Activated CD4-positive, alpha-beta T cell treated with anti-CD3 and anti-CD28 coated beads for 24 hours (primary cell): Measurements from ENCODE around the gene TIAL1.
"Not testable (repeated sequence)": the region's sequence is repeated elsewhere in the genome, so short reads cannot be mapped to it uniquely, and the experiment has no call there.

ENCODE experiments used
- DNase-seq, 2 donors: peaks; one replicate each; pipeline ENCODE4 v3.0.0-alpha.2; 2020; ENCODE audit warnings: low read depth in 2 of 2

Gene TIAL1

GRCh38 chr10:119596537-119597404 is at the start of gene TIAL1:
TIAL1 (minus strand) TSS chr10:119596964; CDS start chr10:119596465, 499 bp downstream.
- DNase-seq, result peak; percentile 87 to 91

- no peak for DNase-seq
Measured at GRCh38 chr10:119644994-119645393, 48.2 kb upstream of the TIAL1 start.

- DNase-seq, result no peak
Measured at GRCh38 chr10:119644205-119644814, 47.5 kb upstream of the TIAL1 start.

- no peak for DNase-seq
Measured at GRCh38 chr10:119643306-119644204, 46.8 kb upstream of the TIAL1 start.

- no peak for DNase-seq
Measured at GRCh38 chr10:119642556-119643111, 45.9 kb upstream of the TIAL1 start.

GRCh38 chr10:119640875-119641526 is 44.2 kb upstream of the TIAL1 start:
- no peak for DNase-seq

GRCh38 chr10:119640384-119640783 is 43.6 kb upstream of the TIAL1 start:
- no peak for DNase-seq

- DNase-seq, result no peak
Measured at GRCh38 chr10:119638982-119639381, 42.2 kb upstream of the TIAL1 start.

GRCh38 chr10:119637631-119638030 is 40.9 kb upstream of the TIAL1 start:
- DNase-seq, result no peak

- no peak for DNase-seq
Measured at GRCh38 chr10:119634219-119634544, 37.4 kb upstream of the TIAL1 start.

GRCh38 chr10:119633538-119634218 is 36.9 kb upstream of the TIAL1 start:
- DNase-seq, result no peak

- no peak for DNase-seq
Measured at GRCh38 chr10:119630300-119630699, 33.5 kb upstream of the TIAL1 start.

GRCh38 chr10:119625570-119626280 is 29.0 kb upstream of the TIAL1 start:
- no peak for DNase-seq

- no peak for DNase-seq
Measured at GRCh38 chr10:119621078-119621384, 24.3 kb upstream of the TIAL1 start.

- no peak for DNase-seq
Measured at GRCh38 chr10:119620241-119621077, 23.7 kb upstream of the TIAL1 start.

GRCh38 chr10:119619811-119620210 is 23.0 kb upstream of the TIAL1 start:
- DNase-seq, result not testable (repeated sequence)

- no peak for DNase-seq
Measured at GRCh38 chr10:119619215-119619614, 22.5 kb upstream of the TIAL1 start.

GRCh38 chr10:119616882-119617570 is 20.3 kb upstream of the TIAL1 start:
- DNase-seq, result no peak

GRCh38 chr10:119614686-119615085 is 17.9 kb upstream of the TIAL1 start:
- DNase-seq, result no peak
